ENCODE results near the gene CLPTM1L.

The CLPTM1L gene

GRCh38 chr5:1282131-1282992 lies 62.5 kb downstream of the CLPTM1L start:
- no peaks in the 10 kb centered on the region for H3K27me3 ChIP-seq (ENCODE audit: insufficient read depth, low read length, poor library complexity, severe bottlenecking)
- H3K36me3 ChIP-seq (ENCODE audit: insufficient read depth, low read length), result no peaks in the 10 kb centered on the region
- H3K4me3 ChIP-seq (ENCODE audit: low read length, poor library complexity, severe bottlenecking), result no peak overlapping the region
- no peak overlapping the region for H3K9ac ChIP-seq (ENCODE audit: low read depth, low read length, poor library complexity, severe bottlenecking)
- TF ChIP-seq, protein P1, sequence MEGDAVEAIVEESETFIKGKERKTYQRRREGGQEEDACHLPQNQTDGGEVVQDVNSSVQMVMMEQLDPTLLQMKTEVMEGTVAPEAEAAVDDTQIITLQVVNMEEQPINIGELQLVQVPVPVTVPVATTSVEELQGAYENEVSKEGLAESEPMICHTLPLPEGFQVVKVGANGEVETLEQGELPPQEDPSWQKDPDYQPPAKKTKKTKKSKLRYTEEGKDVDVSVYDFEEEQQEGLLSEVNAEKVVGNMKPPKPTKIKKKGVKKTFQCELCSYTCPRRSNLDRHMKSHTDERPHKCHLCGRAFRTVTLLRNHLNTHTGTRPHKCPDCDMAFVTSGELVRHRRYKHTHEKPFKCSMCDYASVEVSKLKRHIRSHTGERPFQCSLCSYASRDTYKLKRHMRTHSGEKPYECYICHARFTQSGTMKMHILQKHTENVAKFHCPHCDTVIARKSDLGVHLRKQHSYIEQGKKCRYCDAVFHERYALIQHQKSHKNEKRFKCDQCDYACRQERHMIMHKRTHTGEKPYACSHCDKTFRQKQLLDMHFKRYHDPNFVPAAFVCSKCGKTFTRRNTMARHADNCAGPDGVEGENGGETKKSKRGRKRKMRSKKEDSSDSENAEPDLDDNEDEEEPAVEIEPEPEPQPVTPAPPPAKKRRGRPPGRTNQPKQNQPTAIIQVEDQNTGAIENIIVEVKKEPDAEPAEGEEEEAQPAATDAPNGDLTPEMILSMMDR (conservative IDR thresholded peaks at IDR 0.05; ENCODE audit: low read length), result no peak
- no peak for TF ChIP-seq EZH2phosphoT487 (IDR thresholded peaks at IDR 0.05; ENCODE audit: borderline replicate concordance)
- H3K9me3 ChIP-seq (ENCODE audit: insufficient read depth, low read depth, low read length), result no peaks in the 10 kb centered on the region
- no peaks in the 10 kb centered on the region for H3K79me2 ChIP-seq (ENCODE audit: insufficient read depth, low read length)
- no peaks in the 10 kb centered on the region for H3K4me1 ChIP-seq (ENCODE audit: insufficient read depth, low read length, poor library complexity, severe bottlenecking)
- no peaks in the 10 kb centered on the region for H3K9me2 ChIP-seq (replicated peaks; ENCODE audit: low read depth, low read length)
- no peaks in the 10 kb centered on the region for H3F3A ChIP-seq (ENCODE audit: low read depth)
- H2AFZ ChIP-seq (ENCODE audit: low read length), result no peak overlapping the region
- no peak overlapping the region for H3K4me2 ChIP-seq (ENCODE audit: low read depth, low read length, poor library complexity, severe bottlenecking)
- no peaks in the 10 kb centered on the region for H4K20me1 ChIP-seq (ENCODE audit: insufficient read depth, low read length, poor library complexity, severe bottlenecking)

DNA sequence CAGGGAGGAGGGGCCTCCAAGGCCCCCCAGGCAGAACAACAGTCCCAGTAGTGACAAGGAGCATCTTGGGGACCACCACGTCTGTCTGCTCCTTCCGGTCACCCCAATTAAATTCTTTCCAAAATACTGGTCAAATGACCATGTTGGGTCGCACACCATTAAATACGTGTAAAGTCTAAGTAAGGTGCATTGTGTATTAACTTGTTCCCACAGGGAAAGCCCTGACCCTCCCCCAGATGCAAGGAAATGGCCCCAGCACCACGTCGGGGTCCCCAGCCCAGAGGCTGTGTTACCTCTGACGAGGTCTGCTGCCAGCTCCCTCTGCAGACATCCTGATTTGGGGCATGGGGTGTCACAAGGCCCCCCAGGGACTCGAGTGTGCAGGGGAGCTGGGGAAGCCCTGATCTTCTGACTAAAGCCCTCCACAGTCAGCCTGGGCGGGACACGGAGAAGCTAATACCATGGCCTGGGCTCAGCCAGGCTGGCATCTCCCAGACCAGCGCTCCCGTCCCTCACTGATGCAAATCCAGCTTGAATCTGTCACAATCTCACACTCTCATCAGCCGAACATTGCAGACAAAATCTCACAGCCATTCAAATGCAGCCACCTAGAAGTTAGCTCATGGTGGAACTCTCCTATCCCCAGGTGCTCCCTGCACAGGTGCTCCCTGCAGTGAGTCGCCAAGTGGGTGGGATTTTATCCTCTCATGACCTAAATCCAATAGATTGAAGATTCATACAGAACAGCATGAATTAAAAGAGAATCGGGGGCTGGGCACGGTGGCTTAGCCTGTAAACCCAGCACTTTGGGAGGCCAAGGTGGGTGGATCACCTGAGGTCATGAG lies 63.6 kb downstream of the CLPTM1L start:
- H3F3A ChIP-seq (ENCODE audit: low read depth), result no peaks in the 10 kb centered on the region
- H2AFZ ChIP-seq (ENCODE audit: low read length), result no peak overlapping the region
- H3K4me3 ChIP-seq (ENCODE audit: low read length, poor library complexity, severe bottlenecking), result no peak overlapping the region
- H3K4me1 ChIP-seq (ENCODE audit: insufficient read depth, low read length, poor library complexity, severe bottlenecking), result no peaks in the 10 kb centered on the region
- no peak overlapping the region for H3K4me2 ChIP-seq (ENCODE audit: low read depth, low read length, poor library complexity, severe bottlenecking)
- H3K79me2 ChIP-seq (ENCODE audit: insufficient read depth, low read length), result no peaks in the 10 kb centered on the region
- no peaks in the 10 kb centered on the region for H3K9me3 ChIP-seq (ENCODE audit: insufficient read depth, low read depth, low read length)
- H3K9ac ChIP-seq (ENCODE audit: low read depth, low read length, poor library complexity, severe bottlenecking), result no peak overlapping the region
- no peaks in the 10 kb centered on the region for H4K20me1 ChIP-seq (ENCODE audit: insufficient read depth, low read length, poor library complexity, severe bottlenecking)
- TF ChIP-seq, protein P1 (conservative IDR thresholded peaks at IDR 0.05; ENCODE audit: low read length), result no peak
- no peaks in the 10 kb centered on the region for H3K36me3 ChIP-seq (ENCODE audit: insufficient read depth, low read length)
- no peaks in the 10 kb centered on the region for H3K27me3 ChIP-seq (ENCODE audit: insufficient read depth, low read length, poor library complexity, severe bottlenecking)
- no peaks in the 10 kb centered on the region for H3K9me2 ChIP-seq (replicated peaks; ENCODE audit: low read depth, low read length)

DNA sequence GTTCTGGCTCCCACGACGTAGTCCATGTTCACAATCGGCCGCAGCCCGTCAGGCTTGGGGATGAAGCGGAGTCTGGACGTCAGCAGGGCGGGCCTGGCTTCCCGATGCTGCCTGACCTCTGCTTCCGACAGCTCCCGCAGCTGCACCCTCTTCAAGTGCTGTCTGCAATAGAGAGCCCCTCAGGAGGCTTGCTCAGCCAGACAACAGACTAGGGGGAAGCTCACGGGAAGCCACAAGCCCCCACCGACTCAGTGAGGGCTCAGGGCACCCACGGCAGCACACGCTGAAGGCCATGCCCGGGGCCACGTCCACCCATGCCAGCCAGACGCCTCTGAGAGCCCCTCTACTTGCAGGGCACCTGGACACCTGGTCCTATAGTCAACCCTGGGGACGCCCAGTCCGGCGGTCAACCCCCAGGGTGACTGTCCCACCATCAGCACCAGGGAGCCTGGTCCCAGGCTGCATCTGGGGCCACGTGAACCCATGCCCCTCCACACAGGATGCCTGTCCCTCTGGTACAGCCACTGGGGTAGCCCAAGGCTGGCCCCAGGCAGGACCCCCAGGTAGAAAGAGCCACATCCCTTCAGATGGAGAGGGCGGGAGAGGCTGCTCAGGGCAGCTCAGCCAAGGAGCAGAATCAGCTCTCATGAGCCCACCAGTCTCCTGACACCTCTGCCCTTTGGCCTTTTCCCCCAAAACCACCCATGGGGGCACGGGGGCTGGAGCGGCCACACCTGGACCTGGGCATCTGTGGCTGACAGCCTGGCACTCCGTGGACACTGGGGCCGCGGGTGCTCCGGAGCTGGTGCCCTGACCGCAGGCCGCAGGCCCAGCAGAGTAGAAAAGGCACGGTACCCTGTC lies 64.5 kb downstream of the CLPTM1L start:
- H3K4me3 ChIP-seq (ENCODE audit: low read length, poor library complexity, severe bottlenecking), result no peak overlapping the region
- no peaks in the 10 kb centered on the region for H3K27me3 ChIP-seq (ENCODE audit: insufficient read depth, low read length, poor library complexity, severe bottlenecking)

More for the DNA sequence above, 64.5 kb downstream of the CLPTM1L start:
- no peaks in the 10 kb centered on the region for H3K36me3 ChIP-seq (ENCODE audit: insufficient read depth, low read length)
- H3K9me3 ChIP-seq (ENCODE audit: insufficient read depth, low read depth, low read length), result no peaks in the 10 kb centered on the region
- no peaks in the 10 kb centered on the region for H3F3A ChIP-seq (ENCODE audit: low read depth)
- no peaks in the 10 kb centered on the region for H3K79me2 ChIP-seq (ENCODE audit: insufficient read depth, low read length)
- no peak overlapping the region for H3K9ac ChIP-seq (ENCODE audit: low read depth, low read length, poor library complexity, severe bottlenecking)
- H3K9me2 ChIP-seq (replicated peaks; ENCODE audit: low read depth, low read length), result no peaks in the 10 kb centered on the region
- no peak overlapping the region for H3K4me2 ChIP-seq (ENCODE audit: low read depth, low read length, poor library complexity, severe bottlenecking)
- H3K4me1 ChIP-seq (ENCODE audit: insufficient read depth, low read length, poor library complexity, severe bottlenecking), result no peaks in the 10 kb centered on the region
- TF ChIP-seq EZH2phosphoT487 (IDR thresholded peaks at IDR 0.05; ENCODE audit: borderline replicate concordance), result no peak
- TF ChIP-seq, protein P1 (conservative IDR thresholded peaks at IDR 0.05; ENCODE audit: low read length), result no peak
- no peaks in the 10 kb centered on the region for H4K20me1 ChIP-seq (ENCODE audit: insufficient read depth, low read length, poor library complexity, severe bottlenecking)
- no peak overlapping the region for H2AFZ ChIP-seq (ENCODE audit: low read length)

Data from Loucy (cell line).